Dermis blood vessel endothelial cell (primary cell): ENCODE measurements around the gene CST9L. TPM values are rescaled to one million over a fixed set of nuclear protein-coding genes. Genes with fewer than 3 reads are reported as not detected.

Experiments used
- DNase-seq: peaks from one replicate; pipeline ENCODE4 v3.0.0; 2010
- total RNA-seq: library from RNA; depleted of rRNA; stranded (reverse); fragments of >200 nt; gene quantifications from 2 replicates; pipeline ENCODE4 v1.2.3, GENCODE V29; 2014

CST9L gene
- not detected in 2 replicates for total RNA-seq

GRCh38 chr20:23568320-23568970, at the start of gene CST9L:
Gene CST9L, minus strand, starts transcription at chr20:23568484. Its CDS starts 34 bp downstream, at chr20:23568450.
- no peak for DNase-seq

- DNase-seq, result no peak
Observed at GRCh38 chr20:23614163-23614562, 45.9 kb upstream of the CST9L start.

- no peak for DNase-seq
Observed at GRCh38 chr20:23613676-23614075, 45.4 kb upstream of the CST9L start.

- DNase-seq, result no peak
Observed at GRCh38 chr20:23612396-23612795, 44.1 kb upstream of the CST9L start.

- no peak for DNase-seq
Observed at GRCh38 chr20:23609486-23610109, 41.3 kb upstream of the CST9L start.

- no peak for DNase-seq
Observed at GRCh38 chr20:23608251-23608846, 40.1 kb upstream of the CST9L start.

GRCh38 chr20:23607497-23608245, 39.4 kb upstream of the CST9L start:
- no peak for DNase-seq

GRCh38 chr20:23606652-23607049, 38.4 kb upstream of the CST9L start:
- DNase-seq, result peak; percentile 78

- no peak for DNase-seq
Observed at GRCh38 chr20:23605867-23606651, 37.8 kb upstream of the CST9L start, which contains the start of gene CST9. Gene CST9, minus strand, starts transcription at chr20:23605917. Its CDS starts 53 bp downstream, at chr20:23605864.

- no peak for DNase-seq
Observed at GRCh38 chr20:23604306-23604705, 36.0 kb upstream of the CST9L start.

GRCh38 chr20:23603321-23603720, 35.0 kb upstream of the CST9L start:
- no peak for DNase-seq

- DNase-seq, result no peak
Observed at GRCh38 chr20:23602699-23603098, 34.4 kb upstream of the CST9L start.

- no peak for DNase-seq
Observed at GRCh38 chr20:23602241-23602640, 34.0 kb upstream of the CST9L start.

- DNase-seq, result no peak
Observed at GRCh38 chr20:23601715-23602114, 33.4 kb upstream of the CST9L start.

- no peak for DNase-seq
Observed at GRCh38 chr20:23598481-23598880, 30.2 kb upstream of the CST9L start.

- DNase-seq, result no peak
Observed at GRCh38 chr20:23596579-23597250, 28.4 kb upstream of the CST9L start.

GRCh38 chr20:23595941-23596340, 27.7 kb upstream of the CST9L start:
- no peak for DNase-seq

- DNase-seq, result no peak
Observed at GRCh38 chr20:23588434-23589403, 20.4 kb upstream of the CST9L start.

GRCh38 chr20:23587631-23588030, 19.3 kb upstream of the CST9L start:
- DNase-seq, result no peak

GRCh38 chr20:23586735-23587525, 18.6 kb upstream of the CST9L start:
- no peak for DNase-seq
